ENCODE results near the gene IDI2.

IDI2 gene

GRCh38 chr10:1036341-1036791 is 10.7 kb upstream of the IDI2 start:
- peak; percentile 85 to 92 for DNase-seq
- Histone ChIP-seq H3K36me3 (ENCODE audit: control insufficient read depth in 1 of 2, insufficient read depth in 2 of 2, low read length in 2 of 2) (peaks cover 8 to 16% of the 10 kb centered on the region in 2 experiments), H3K4me2 (ENCODE audit: low read length) (no peak overlapping the region), H4K12ac (ENCODE audit: low read depth, low read length) (no peak overlapping the region), H4K91ac (ENCODE audit: low read depth, low read length) (no peak overlapping the region), H2BK120ac (ENCODE audit: insufficient read depth, low read length, poor library complexity) (no peak overlapping the region), H3K9ac (ENCODE audit: low read length) (no peak overlapping the region), H3K14ac (ENCODE audit: low read length) (no peak overlapping the region), H3K79me2 (ENCODE audit: control insufficient read depth, insufficient read depth, low read length, poor library complexity) (no peaks in the 10 kb centered on the region), H3K27me3 (ENCODE audit: insufficient read depth, low read length) (no peaks in the 10 kb centered on the region), H2AFZ (ENCODE audit: insufficient read depth, low read length, poor library complexity) (no peak overlapping the region), H2BK12ac (ENCODE audit: low read length) (no peak overlapping the region), H2AK5ac (ENCODE audit: low read length) (no peak overlapping the region), H3K27ac (ENCODE audit: low read depth, low read length) (no peak overlapping the region), H3K4me1 (ENCODE audit: control insufficient read depth in 1 of 2, insufficient read depth in 2 of 2, low read length in 2 of 2) (no peaks in the 10 kb centered on the region), H4K8ac (ENCODE audit: low read depth, low read length) (no peak overlapping the region), H3K18ac (ENCODE audit: low read length) (no peak overlapping the region), H2BK5ac (ENCODE audit: low read depth, low read length, poor library complexity) (no peak overlapping the region), H3K23ac (ENCODE audit: low read length) (no peak overlapping the region), H3K4ac (ENCODE audit: low read depth, low read length) (no peak overlapping the region), H3K79me1 (ENCODE audit: low read length) (no peaks in the 10 kb centered on the region), H3K4me3 (ENCODE audit: low read depth, low read length) (no peak overlapping the region), H3K9me3 (ENCODE audit: insufficient read depth, low read depth, low read length) (no peaks in the 10 kb centered on the region)
- WGBS (ENCODE audit: extremely low coverage, insufficient coverage, insufficient read length): no CpG with 5 or more reads among the region's 14 CpGs

- no peak overlapping the region for H2BK12ac ChIP-seq (ENCODE audit: low read length)
- H3K36me3 ChIP-seq (ENCODE audit: control insufficient read depth in 1 of 2, insufficient read depth in 2 of 2, low read length in 2 of 2): peaks cover 7 to 14% of the 10 kb centered on the region in 2 experiments
- no peak overlapping the region for H3K4me2 ChIP-seq (ENCODE audit: low read length)
- H3K79me1 ChIP-seq (ENCODE audit: low read length): no peaks in the 10 kb centered on the region
- H3K27me3 ChIP-seq (ENCODE audit: insufficient read depth, low read length): no peaks in the 10 kb centered on the region
- no peak overlapping the region for H3K4me3 ChIP-seq (ENCODE audit: low read depth, low read length)
- H4K91ac ChIP-seq (ENCODE audit: low read depth, low read length): no peak overlapping the region
- no peak overlapping the region for H2BK5ac ChIP-seq (ENCODE audit: low read depth, low read length, poor library complexity)
- H3K4ac ChIP-seq (ENCODE audit: low read depth, low read length): no peak overlapping the region
- H2AFZ ChIP-seq (ENCODE audit: insufficient read depth, low read length, poor library complexity): no peak overlapping the region
- no peak overlapping the region for H3K9ac ChIP-seq (ENCODE audit: low read length)
- no peaks in the 10 kb centered on the region for H3K4me1 ChIP-seq (ENCODE audit: control insufficient read depth in 1 of 2, insufficient read depth in 2 of 2, low read length in 2 of 2)
- H3K27ac ChIP-seq (ENCODE audit: low read depth, low read length): no peak overlapping the region
- no peak overlapping the region for H2BK120ac ChIP-seq (ENCODE audit: insufficient read depth, low read length, poor library complexity)
- H3K14ac ChIP-seq (ENCODE audit: low read length): no peak overlapping the region
- no peak overlapping the region for H4K12ac ChIP-seq (ENCODE audit: low read depth, low read length)
- H3K23ac ChIP-seq (ENCODE audit: low read length): no peak overlapping the region
- no peaks in the 10 kb centered on the region for H3K79me2 ChIP-seq (ENCODE audit: control insufficient read depth, insufficient read depth, low read length, poor library complexity)
- WGBS (ENCODE audit: extremely low coverage, insufficient coverage, insufficient read length): no CpG with 5 or more reads among the region's 6 CpGs
- H3K18ac ChIP-seq (ENCODE audit: low read length): no peak overlapping the region
- no peak overlapping the region for H2AK5ac ChIP-seq (ENCODE audit: low read length)
- no peaks in the 10 kb centered on the region for H3K9me3 ChIP-seq (ENCODE audit: insufficient read depth, low read depth, low read length)
- no peak for DNase-seq
- H4K8ac ChIP-seq (ENCODE audit: low read depth, low read length): no peak overlapping the region
Measured at GRCh38 chr10:1035201-1035600, 9.5 kb upstream of the IDI2 start.

GRCh38 chr10:1034758-1035157 is 9.1 kb upstream of the IDI2 start:
- H2BK12ac ChIP-seq (ENCODE audit: low read length): no peak overlapping the region
- H3K79me2 ChIP-seq (ENCODE audit: control insufficient read depth, insufficient read depth, low read length, poor library complexity): no peaks in the 10 kb centered on the region
- no peak overlapping the region for H4K8ac ChIP-seq (ENCODE audit: low read depth, low read length)
- no peaks in the 10 kb centered on the region for H3K9me3 ChIP-seq (ENCODE audit: insufficient read depth, low read depth, low read length)
- no peak overlapping the region for H3K27ac ChIP-seq (ENCODE audit: low read depth, low read length)
- H3K4me3 ChIP-seq (ENCODE audit: low read depth, low read length): no peak overlapping the region
- H4K91ac ChIP-seq (ENCODE audit: low read depth, low read length): no peak overlapping the region
- no peak overlapping the region for H2AK5ac ChIP-seq (ENCODE audit: low read length)
- peaks cover 5 to 12% of the 10 kb centered on the region in 2 experiments for H3K36me3 ChIP-seq (ENCODE audit: control insufficient read depth in 1 of 2, insufficient read depth in 2 of 2, low read length in 2 of 2)
- no peak overlapping the region for H3K9ac ChIP-seq (ENCODE audit: low read length)
- no peak overlapping the region for H2AFZ ChIP-seq (ENCODE audit: insufficient read depth, low read length, poor library complexity)
- H3K18ac ChIP-seq (ENCODE audit: low read length): no peak overlapping the region
- H3K4ac ChIP-seq (ENCODE audit: low read depth, low read length): no peak overlapping the region
- no peak overlapping the region for H4K12ac ChIP-seq (ENCODE audit: low read depth, low read length)
- no peak for DNase-seq
- H3K4me1 ChIP-seq (ENCODE audit: control insufficient read depth in 1 of 2, insufficient read depth in 2 of 2, low read length in 2 of 2): no peaks in the 10 kb centered on the region
- no CpG with 5 or more reads among the region's 3 CpGs for WGBS (ENCODE audit: extremely low coverage, insufficient coverage, insufficient read length)
- no peak overlapping the region for H3K23ac ChIP-seq (ENCODE audit: low read length)
- H3K14ac ChIP-seq (ENCODE audit: low read length): no peak overlapping the region
- H2BK5ac ChIP-seq (ENCODE audit: low read depth, low read length, poor library complexity): no peak overlapping the region
- no peaks in the 10 kb centered on the region for H3K27me3 ChIP-seq (ENCODE audit: insufficient read depth, low read length)
- no peak overlapping the region for H3K4me2 ChIP-seq (ENCODE audit: low read length)
- no peak overlapping the region for H2BK120ac ChIP-seq (ENCODE audit: insufficient read depth, low read length, poor library complexity)
- no peaks in the 10 kb centered on the region for H3K79me1 ChIP-seq (ENCODE audit: low read length)

GRCh38 chr10:1033601-1034000 is 7.9 kb upstream of the IDI2 start:
- no peaks in the 10 kb centered on the region for H3K79me2 ChIP-seq (ENCODE audit: control insufficient read depth, insufficient read depth, low read length, poor library complexity)

More at GRCh38 chr10:1033601-1034000, 7.9 kb upstream of the IDI2 start:
- Histone ChIP-seq H3K23ac (ENCODE audit: low read length) (no peak overlapping the region), H3K18ac (ENCODE audit: low read length) (no peak overlapping the region), H3K36me3 (ENCODE audit: control insufficient read depth in 1 of 2, insufficient read depth in 2 of 2, low read length in 2 of 2) (peaks cover 2 to 10% of the 10 kb centered on the region in 2 experiments), H3K9me3 (ENCODE audit: insufficient read depth, low read depth, low read length) (no peaks in the 10 kb centered on the region), H3K79me1 (ENCODE audit: low read length) (no peaks in the 10 kb centered on the region), H2BK120ac (ENCODE audit: insufficient read depth, low read length, poor library complexity) (no peak overlapping the region), H3K4me2 (ENCODE audit: low read length) (no peak overlapping the region), H4K12ac (ENCODE audit: low read depth, low read length) (no peak overlapping the region), H2BK12ac (ENCODE audit: low read length) (no peak overlapping the region), H3K4ac (ENCODE audit: low read depth, low read length) (no peak overlapping the region), H3K27ac (ENCODE audit: low read depth, low read length) (no peak overlapping the region), H3K4me1 (ENCODE audit: control insufficient read depth in 1 of 2, insufficient read depth in 2 of 2, low read length in 2 of 2) (no peaks in the 10 kb centered on the region), H2BK5ac (ENCODE audit: low read depth, low read length, poor library complexity) (no peak overlapping the region), H3K4me3 (ENCODE audit: low read depth, low read length) (no peak overlapping the region), H4K8ac (ENCODE audit: low read depth, low read length) (no peak overlapping the region), H3K9ac (ENCODE audit: low read length) (no peak overlapping the region), H2AFZ (ENCODE audit: insufficient read depth, low read length, poor library complexity) (no peak overlapping the region), H4K91ac (ENCODE audit: low read depth, low read length) (no peak overlapping the region), H3K14ac (ENCODE audit: low read length) (no peak overlapping the region), H2AK5ac (ENCODE audit: low read length) (no peak overlapping the region), H3K27me3 (ENCODE audit: insufficient read depth, low read length) (no peaks in the 10 kb centered on the region)
- no CpG with 5 or more reads among the region's 1 CpG for WGBS (ENCODE audit: extremely low coverage, insufficient coverage, insufficient read length)
- DNase-seq: no peak

All from trophoblast cell (in vitro differentiated cells and primary cell).